HEK293 (cell line): ENCODE data around the gene SPTBN5.

Experiments
- CTCF ChIA-PET: fragments of 350-600 bp; formaldehyde crosslinking; extraction: SDS; loops from one replicate; lab custom pipeline; 2021; ENCODE audit warnings: antibody characterized with exemption; lab: Yijun Ruan, JAX
- POLR2A ChIA-PET: fragments of 300-600 bp; formaldehyde crosslinking; extraction: SDS; loops from one replicate; lab custom pipeline; 2020; ENCODE audit warnings: antibody characterized with exemption, inconsistent platforms; lab: Yijun Ruan, JAX
- H3K27ac ChIP-seq: fragments of 200-500 bp; sonication (Bioruptor generic); 2 replicates; pipeline ENCODE4 v1.5.1; 2014; ENCODE audit warnings: low read depth, low read length, control low read depth, inconsistent platforms; ENCODE audit errors: extremely low read depth
- H3K36me3 ChIP-seq, 2 experiments: fragments of 200-500 bp in 1 of 2; sonication (Bioruptor generic) in 1 of 2; 1 replicate in 1 of 2; 2 replicates in 1 of 2; pipeline ENCODE4 v1.5.1; 2014 to 2017; ENCODE audit warnings: inconsistent platforms in 2 of 2, low read length in 2 of 2; ENCODE audit not compliant: control insufficient read depth in 2 of 2, insufficient read depth in 1 of 2
- H3K4me1 ChIP-seq: fragments of 200-500 bp; sonication (Bioruptor generic); 2 replicates; pipeline ENCODE4 v1.5.1; 2014; ENCODE audit warnings: mild to moderate bottlenecking, low read length, inconsistent platforms; ENCODE audit not compliant: control insufficient read depth, insufficient read depth
- H3K4me3 ChIP-seq: 2 replicates; pipeline ENCODE4 v1.5.1; 2011; ENCODE audit warnings: low read depth, mild to moderate bottlenecking, control low read depth, low read length, moderate library complexity
- H3K9me3 ChIP-seq: fragments of 200-500 bp; sonication (Bioruptor generic); 2 replicates; pipeline ENCODE4 v1.5.1; 2014; ENCODE audit warnings: low read depth, low read length, inconsistent platforms; ENCODE audit not compliant: control insufficient read depth, insufficient read depth
- FEZF1 ChIP-seq: fragments of 450-650 bp; formaldehyde crosslinking; IDR thresholded peaks from 2 replicates; pipeline ENCODE4 v1.5.1; 2016; ENCODE audit warnings: missing biosample characterization, missing genetic modification characterization
- OSR2 ChIP-seq: fragments of 450-650 bp; formaldehyde crosslinking; IDR thresholded peaks from 2 replicates; pipeline ENCODE4 v1.5.1; 2016; ENCODE audit warnings: missing biosample characterization, missing genetic modification characterization
- PRDM1 ChIP-seq: fragments of 450-650 bp; formaldehyde crosslinking; IDR thresholded peaks from 2 replicates; pipeline ENCODE4; 2016; ENCODE audit warnings: missing biosample characterization, missing genetic modification characterization
- TRIM28 ChIP-seq: IDR thresholded peaks from 2 replicates; pipeline ENCODE4 v1.6.1; 2011; ENCODE audit warnings: low read length, control low read depth, borderline replicate concordance
- ZFP69B ChIP-seq: fragments of 450-650 bp; formaldehyde crosslinking; IDR thresholded peaks from 2 replicates; pipeline ENCODE4 v1.5.1; 2016; ENCODE audit warnings: missing biosample characterization, missing genetic modification characterization
- ZNF114 ChIP-seq: fragments of 450-650 bp; formaldehyde crosslinking; IDR thresholded peaks from 2 replicates; pipeline ENCODE4 v1.5.0; 2017; ENCODE audit warnings: missing biosample characterization, missing genetic modification characterization
- ZNF174 ChIP-seq: fragments of 450-650 bp; formaldehyde crosslinking; IDR thresholded peaks from 2 replicates; pipeline ENCODE4 v1.5.0; 2017; ENCODE audit warnings: missing biosample characterization, mild to moderate bottlenecking, missing genetic modification characterization
- ZNF23 ChIP-seq: fragments of 450-650 bp; formaldehyde crosslinking; IDR thresholded peaks from 2 replicates; pipeline ENCODE4 v1.5.1; 2016; ENCODE audit warnings: missing biosample characterization, missing genetic modification characterization, borderline replicate concordance
- ZNF24 ChIP-seq: fragments of 450-650 bp; formaldehyde crosslinking; IDR thresholded peaks from 2 replicates; pipeline ENCODE4 v1.5.1; 2016; ENCODE audit warnings: missing biosample characterization, missing genetic modification characterization
- ZNF391 ChIP-seq: fragments of 450-650 bp; formaldehyde crosslinking; IDR thresholded peaks from 2 replicates; pipeline ENCODE4 v1.5.1; 2016; ENCODE audit warnings: low read depth, missing biosample characterization, missing genetic modification characterization, borderline replicate concordance
- ZNF544 ChIP-seq: fragments of 450-650 bp; formaldehyde crosslinking; IDR thresholded peaks from 2 replicates; pipeline ENCODE4 v1.5.0; 2017; ENCODE audit warnings: missing biosample characterization, missing genetic modification characterization
- ZNF555 ChIP-seq: fragments of 450-650 bp; formaldehyde crosslinking; conservative IDR thresholded peaks from 2 replicates; pipeline ENCODE4 v1.5.1; 2017; ENCODE audit warnings: missing biosample characterization, mild to moderate bottlenecking, missing genetic modification characterization, inconsistent platforms
- ZNF623 ChIP-seq: fragments of 450-650 bp; formaldehyde crosslinking; IDR thresholded peaks from 2 replicates; pipeline ENCODE4 v1.5.1; 2016; ENCODE audit warnings: missing biosample characterization, missing genetic modification characterization
- ZNF624 ChIP-seq: fragments of 450-650 bp; formaldehyde crosslinking; IDR thresholded peaks from 2 replicates; pipeline ENCODE4 v1.5.1; 2017; ENCODE audit warnings: missing biosample characterization, missing genetic modification characterization
- ZNF830 ChIP-seq: fragments of 450-650 bp; IDR thresholded peaks from 2 replicates; pipeline ENCODE4 v1.5.0; 2018; ENCODE audit warnings: missing biosample characterization, missing genetic modification characterization, low read depth, mild to moderate bottlenecking, moderate library complexity
- TF ChIP-seq, protein P1 (sequence below): fragments of 450-650 bp; formaldehyde crosslinking; IDR thresholded peaks from 2 replicates; pipeline ENCODE4 v1.5.1; 2016; ENCODE audit warnings: missing biosample characterization, missing genetic modification characterization
- TF ChIP-seq, protein P2 (sequence below): fragments of 450-650 bp; formaldehyde crosslinking; IDR thresholded peaks from 2 replicates; pipeline ENCODE4 v1.5.1; 2017; ENCODE audit warnings: missing biosample characterization, missing genetic modification characterization
- TF ChIP-seq, protein P3 (sequence below): fragments of 450-650 bp; formaldehyde crosslinking; IDR thresholded peaks from 2 replicates; pipeline ENCODE4 v1.5.1; 2016; ENCODE audit warnings: missing biosample characterization, missing genetic modification characterization
- TF ChIP-seq, protein P4 (sequence below): fragments of 450-650 bp; formaldehyde crosslinking; IDR thresholded peaks from 2 replicates; pipeline ENCODE4 v1.5.1; 2017; ENCODE audit warnings: missing biosample characterization, missing genetic modification characterization

The SPTBN5 gene

DNA sequence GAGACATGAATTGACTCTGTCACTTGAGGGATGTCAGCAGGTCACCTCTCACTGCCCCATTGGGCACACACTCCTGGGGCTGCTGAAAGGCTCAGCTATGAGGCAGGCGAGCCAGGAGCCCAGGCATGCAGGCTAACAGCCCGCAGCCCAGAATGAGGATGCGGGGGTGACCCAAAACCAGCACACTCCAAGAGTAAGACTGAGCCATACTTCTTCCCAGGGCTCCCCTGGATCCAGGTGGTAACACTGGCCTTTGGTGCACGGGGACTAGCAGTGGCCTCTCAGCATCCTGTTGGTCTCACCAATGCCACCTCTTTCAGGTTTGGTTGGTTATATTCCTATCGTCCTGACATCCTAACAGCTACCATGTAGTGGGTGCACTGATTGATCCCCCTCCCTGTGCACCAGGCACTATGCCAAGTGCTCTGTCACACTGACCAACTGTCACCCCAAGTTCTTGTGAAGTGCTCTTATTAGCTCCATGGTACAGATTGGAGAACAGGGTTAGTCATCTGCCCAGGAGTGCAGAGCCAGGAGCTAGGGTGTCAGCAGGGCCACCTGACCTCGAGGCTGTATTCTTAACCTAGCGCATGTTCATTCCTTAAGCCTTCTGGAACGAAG is 24.8 kb upstream of the SPTBN5 start:
- Histone ChIP-seq H3K4me3 (no peak overlapping the region), H3K36me3 (peaks cover 0 to 15% of the 10 kb centered on the region in 2 experiments; a peak in 1 of 3 replicates), H3K4me1 (no peaks in the 10 kb centered on the region), H3K9me3 (no peaks in the 10 kb centered on the region), H3K27ac (no peak overlapping the region)
- TF ChIP-seq ZNF24 (tag by site-specific recombination) (no peak), ZNF544 (tag by site-specific recombination) (no peak), ZNF174 (tag by site-specific recombination) (no peak)
- TF ChIP-seq, protein P1, sequence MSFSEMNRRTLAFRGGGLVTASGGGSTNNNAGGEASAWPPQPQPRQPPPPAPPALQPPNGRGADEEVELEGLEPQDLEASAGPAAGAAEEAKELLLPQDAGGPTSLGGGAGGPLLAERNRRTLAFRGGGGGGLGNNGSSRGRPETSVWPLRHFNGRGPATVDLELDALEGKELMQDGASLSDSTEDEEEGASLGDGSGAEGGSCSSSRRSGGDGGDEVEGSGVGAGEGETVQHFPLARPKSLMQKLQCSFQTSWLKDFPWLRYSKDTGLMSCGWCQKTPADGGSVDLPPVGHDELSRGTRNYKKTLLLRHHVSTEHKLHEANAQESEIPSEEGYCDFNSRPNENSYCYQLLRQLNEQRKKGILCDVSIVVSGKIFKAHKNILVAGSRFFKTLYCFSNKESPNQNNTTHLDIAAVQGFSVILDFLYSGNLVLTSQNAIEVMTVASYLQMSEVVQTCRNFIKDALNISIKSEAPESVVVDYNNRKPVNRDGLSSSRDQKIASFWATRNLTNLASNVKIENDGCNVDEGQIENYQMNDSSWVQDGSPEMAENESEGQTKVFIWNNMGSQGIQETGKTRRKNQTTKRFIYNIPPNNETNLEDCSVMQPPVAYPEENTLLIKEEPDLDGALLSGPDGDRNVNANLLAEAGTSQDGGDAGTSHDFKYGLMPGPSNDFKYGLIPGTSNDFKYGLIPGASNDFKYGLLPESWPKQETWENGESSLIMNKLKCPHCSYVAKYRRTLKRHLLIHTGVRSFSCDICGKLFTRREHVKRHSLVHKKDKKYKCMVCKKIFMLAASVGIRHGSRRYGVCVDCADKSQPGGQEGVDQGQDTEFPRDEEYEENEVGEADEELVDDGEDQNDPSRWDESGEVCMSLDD (tag by site-specific recombination): no peak
- CTCF ChIA-PET: interaction anchor here (0.7 to 1.7 kb wide), 2 partner anchors 14 to 91 kb away, joined by 3 to 4 read pairs; no protein-coding TSS in a partner anchor
- POLR2A ChIA-PET: interaction anchor here (1.0 kb wide), 1 partner anchor 16 kb away, joined by 3 read pairs; no protein-coding TSS in a partner anchor

DNA sequence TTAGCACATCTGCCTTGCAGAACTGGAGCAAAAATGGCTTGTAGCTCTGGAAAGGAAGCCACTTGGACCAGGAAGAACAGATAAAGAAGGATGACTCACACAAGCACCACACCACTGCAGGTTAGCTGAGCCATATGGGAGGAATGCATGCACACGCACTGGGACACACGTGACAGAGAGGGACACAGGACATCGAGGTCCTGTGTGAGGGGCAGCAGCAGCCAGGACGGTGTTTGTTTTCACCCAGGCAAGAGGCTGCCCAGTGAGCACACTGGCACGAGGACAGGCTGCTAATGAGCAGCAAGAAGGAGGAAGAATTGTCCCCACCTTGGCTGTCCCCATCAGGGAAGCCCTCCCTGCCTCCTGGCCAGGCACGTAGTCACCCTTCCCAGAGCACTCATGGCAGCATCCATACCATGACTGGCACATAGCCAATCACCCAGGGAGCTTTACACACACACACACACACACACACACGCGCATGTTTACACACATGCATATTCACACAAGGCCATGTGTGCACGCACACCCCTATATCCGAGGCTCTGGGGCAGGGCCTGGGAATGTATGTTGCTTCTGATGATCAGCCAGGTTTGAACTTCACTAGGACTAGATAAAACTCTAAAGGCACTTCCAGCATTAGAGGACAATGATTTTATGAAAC is 24.0 kb upstream of the SPTBN5 start:
- no peaks in the 10 kb centered on the region for H3K9me3 ChIP-seq
- H3K36me3 ChIP-seq: peaks cover 0 to 15% of the 10 kb centered on the region in 2 experiments; a peak in 1 of 3 replicates
- TF ChIP-seq, protein P2, sequence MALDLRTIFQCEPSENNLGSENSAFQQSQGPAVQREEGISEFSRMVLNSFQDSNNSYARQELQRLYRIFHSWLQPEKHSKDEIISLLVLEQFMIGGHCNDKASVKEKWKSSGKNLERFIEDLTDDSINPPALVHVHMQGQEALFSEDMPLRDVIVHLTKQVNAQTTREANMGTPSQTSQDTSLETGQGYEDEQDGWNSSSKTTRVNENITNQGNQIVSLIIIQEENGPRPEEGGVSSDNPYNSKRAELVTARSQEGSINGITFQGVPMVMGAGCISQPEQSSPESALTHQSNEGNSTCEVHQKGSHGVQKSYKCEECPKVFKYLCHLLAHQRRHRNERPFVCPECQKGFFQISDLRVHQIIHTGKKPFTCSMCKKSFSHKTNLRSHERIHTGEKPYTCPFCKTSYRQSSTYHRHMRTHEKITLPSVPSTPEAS (tag by site-specific recombination): peak; percentile 47; the same call in 1 of the 2 replicates
- TF ChIP-seq ZNF830: no peak
- TF ChIP-seq, protein P3, sequence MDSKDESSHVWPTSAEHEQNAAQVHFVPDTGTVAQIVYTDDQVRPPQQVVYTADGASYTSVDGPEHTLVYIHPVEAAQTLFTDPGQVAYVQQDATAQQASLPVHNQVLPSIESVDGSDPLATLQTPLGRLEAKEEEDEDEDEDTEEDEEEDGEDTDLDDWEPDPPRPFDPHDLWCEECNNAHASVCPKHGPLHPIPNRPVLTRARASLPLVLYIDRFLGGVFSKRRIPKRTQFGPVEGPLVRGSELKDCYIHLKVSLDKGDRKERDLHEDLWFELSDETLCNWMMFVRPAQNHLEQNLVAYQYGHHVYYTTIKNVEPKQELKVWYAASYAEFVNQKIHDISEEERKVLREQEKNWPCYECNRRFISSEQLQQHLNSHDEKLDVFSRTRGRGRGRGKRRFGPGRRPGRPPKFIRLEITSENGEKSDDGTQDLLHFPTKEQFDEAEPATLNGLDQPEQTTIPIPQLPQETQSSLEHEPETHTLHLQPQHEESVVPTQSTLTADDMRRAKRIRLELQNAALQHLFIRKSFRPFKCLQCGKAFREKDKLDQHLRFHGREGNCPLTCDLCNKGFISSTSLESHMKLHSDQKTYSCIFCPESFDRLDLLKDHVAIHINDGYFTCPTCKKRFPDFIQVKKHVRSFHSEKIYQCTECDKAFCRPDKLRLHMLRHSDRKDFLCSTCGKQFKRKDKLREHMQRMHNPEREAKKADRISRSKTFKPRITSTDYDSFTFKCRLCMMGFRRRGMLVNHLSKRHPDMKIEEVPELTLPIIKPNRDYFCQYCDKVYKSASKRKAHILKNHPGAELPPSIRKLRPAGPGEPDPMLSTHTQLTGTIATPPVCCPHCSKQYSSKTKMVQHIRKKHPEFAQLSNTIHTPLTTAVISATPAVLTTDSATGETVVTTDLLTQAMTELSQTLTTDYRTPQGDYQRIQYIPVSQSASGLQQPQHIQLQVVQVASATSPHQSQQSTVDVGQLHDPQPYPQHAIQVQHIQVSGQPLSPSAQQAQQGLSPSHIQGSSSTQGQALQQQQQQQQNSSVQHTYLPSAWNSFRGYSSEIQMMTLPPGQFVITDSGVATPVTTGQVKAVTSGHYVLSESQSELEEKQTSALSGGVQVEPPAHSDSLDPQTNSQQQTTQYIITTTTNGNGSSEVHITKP (tag by site-specific recombination): 0 out of 2 replicates have a peak, but pooled peaks have one; percentile 25
- no peak for TF ChIP-seq OSR2 (tag by site-specific recombination)
- ChIA-PET POLR2A (no interaction called here), CTCF (interaction anchor here (1.7 kb wide), 1 partner anchor 13 kb away, joined by 4 read pairs; no protein-coding TSS in a partner anchor)
- H3K27ac ChIP-seq: no peak overlapping the region
- no peak overlapping the region for H3K4me3 ChIP-seq
- H3K4me1 ChIP-seq: no peaks in the 10 kb centered on the region

DNA sequence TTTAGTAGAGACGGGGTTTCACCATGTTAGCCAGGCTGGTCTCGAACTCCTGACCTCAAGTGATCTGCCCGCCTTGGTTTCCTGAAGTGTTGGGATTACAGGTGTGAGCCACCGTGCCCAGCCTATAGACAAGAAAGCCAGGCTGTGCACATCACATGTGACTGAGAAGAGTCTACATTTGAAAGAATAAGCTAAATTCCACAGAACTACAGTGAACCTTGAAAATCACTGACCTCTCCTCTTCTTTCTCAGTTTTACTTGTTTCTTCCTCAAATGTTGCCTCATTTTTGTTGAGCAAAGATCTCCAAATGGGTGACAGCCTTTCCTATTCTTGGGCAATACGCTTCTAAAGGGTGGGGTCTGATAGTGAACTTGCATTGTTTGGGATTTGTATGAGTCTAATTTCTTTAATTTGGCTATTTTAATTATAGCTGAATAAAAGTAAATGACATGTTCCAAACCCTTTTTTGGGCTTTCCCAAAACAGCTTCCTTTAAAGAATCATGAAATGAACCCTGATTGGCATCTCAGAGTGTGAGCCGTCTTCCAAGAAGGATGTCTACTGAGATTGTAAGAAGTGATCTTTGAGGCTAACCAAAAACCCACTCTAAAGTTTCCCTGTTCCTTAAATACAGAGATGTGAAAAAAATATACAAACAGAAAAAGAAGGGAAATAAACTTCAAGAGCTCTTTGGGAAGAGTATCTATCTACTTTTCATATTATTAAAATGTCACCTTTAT is 21.6 kb upstream of the SPTBN5 start:
- H3K4me3 ChIP-seq: no peak overlapping the region
- no peak overlapping the region for H3K27ac ChIP-seq
- no peaks in the 10 kb centered on the region for H3K4me1 ChIP-seq
- peaks cover 0 to 15% of the 10 kb centered on the region in 2 experiments; a peak in 1 of 3 replicates for H3K36me3 ChIP-seq
- POLR2A ChIA-PET: no interaction called here
- CTCF ChIA-PET: interaction anchor here (0.6 to 1.3 kb wide), 3 partner anchors 11 to 94 kb away, joined by 3 to 4 read pairs (median 3); no protein-coding TSS in a partner anchor
- TF ChIP-seq, protein P4, sequence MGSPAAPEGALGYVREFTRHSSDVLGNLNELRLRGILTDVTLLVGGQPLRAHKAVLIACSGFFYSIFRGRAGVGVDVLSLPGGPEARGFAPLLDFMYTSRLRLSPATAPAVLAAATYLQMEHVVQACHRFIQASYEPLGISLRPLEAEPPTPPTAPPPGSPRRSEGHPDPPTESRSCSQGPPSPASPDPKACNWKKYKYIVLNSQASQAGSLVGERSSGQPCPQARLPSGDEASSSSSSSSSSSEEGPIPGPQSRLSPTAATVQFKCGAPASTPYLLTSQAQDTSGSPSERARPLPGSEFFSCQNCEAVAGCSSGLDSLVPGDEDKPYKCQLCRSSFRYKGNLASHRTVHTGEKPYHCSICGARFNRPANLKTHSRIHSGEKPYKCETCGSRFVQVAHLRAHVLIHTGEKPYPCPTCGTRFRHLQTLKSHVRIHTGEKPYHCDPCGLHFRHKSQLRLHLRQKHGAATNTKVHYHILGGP (tag by site-specific recombination): no peak
- TF ChIP-seq PRDM1 (no peak), ZNF114 (no peak), ZNF624 (no peak), ZNF391 (tag by site-specific recombination) (no peak), FEZF1 (tag by site-specific recombination) (no peak), ZNF555 (tag by site-specific recombination) (no peak), ZNF623 (tag by site-specific recombination) (no peak), TRIM28 (no peak), ZNF23 (tag by site-specific recombination) (no peak), ZFP69B (tag by site-specific recombination) (no peak)
- H3K9me3 ChIP-seq: no peaks in the 10 kb centered on the region
